Ishikawa (cell line): ENCODE measurements around the gene ENOX1.

Experiments used
- CEBPB ChIP-seq: IDR thresholded peaks from 2 replicates; pipeline ENCODE4 v1.6.1; 2012
- CREB1 ChIP-seq: IDR thresholded peaks from 2 replicates; pipeline ENCODE4 v1.6.1; 2012; ENCODE audit warnings: low read depth
- EGR1 ChIP-seq: IDR thresholded peaks from 2 replicates; pipeline ENCODE4 v1.6.1; 2012
- EP300 ChIP-seq: IDR thresholded peaks from 2 replicates; pipeline ENCODE4 v1.6.1; 2012; ENCODE audit warnings: borderline replicate concordance
- FOXM1 ChIP-seq: IDR thresholded peaks from 2 replicates; pipeline ENCODE4 v1.6.1; 2012; ENCODE audit warnings: low read depth, borderline replicate concordance
- MAX ChIP-seq: IDR thresholded peaks from 2 replicates; pipeline ENCODE4 v1.6.1; 2012
- NFIC ChIP-seq: IDR thresholded peaks from 2 replicates; pipeline ENCODE4 v1.6.1; 2012
- RAD21 ChIP-seq: IDR thresholded peaks from 2 replicates; pipeline ENCODE4 v1.6.1; 2012; ENCODE audit warnings: low read depth
- REST ChIP-seq: IDR thresholded peaks from 2 replicates; pipeline ENCODE4 v1.6.1; 2012; ENCODE audit warnings: low read depth, mild to moderate bottlenecking
- TAF1 ChIP-seq: IDR thresholded peaks from 2 replicates; pipeline ENCODE4 v1.6.1; 2012; ENCODE audit warnings: low read depth, mild to moderate bottlenecking
- TCF12 ChIP-seq: IDR thresholded peaks from 2 replicates; pipeline ENCODE4 v1.6.1; 2012; ENCODE audit warnings: low read depth
- TEAD4 ChIP-seq: IDR thresholded peaks from 2 replicates; pipeline ENCODE4 v1.6.1; 2012
- USF1 ChIP-seq: IDR thresholded peaks from 2 replicates; pipeline ENCODE4 v1.6.1; 2012
- YY1 ChIP-seq: IDR thresholded peaks from 2 replicates; pipeline ENCODE4 v1.6.1; 2012; ENCODE audit warnings: low read depth
- ZBTB7A ChIP-seq: IDR thresholded peaks from 2 replicates; pipeline ENCODE4 v1.6.1; 2012; ENCODE audit warnings: low read depth

ENOX1 gene

GRCh38 chr13:43298816-43299215 is 488.0 kb downstream of the ENOX1 start:
- TF ChIP-seq FOXM1 (no peak), CREB1 (no peak), RAD21 (no peak), TAF1 (no peak), YY1 (no peak), REST (no peak), EP300 (no peak)

GRCh38 chr13:43297967-43298678 is 488.6 kb downstream of the ENOX1 start:
- TF ChIP-seq MAX (no peak), CREB1 (no peak), TEAD4 (no peak), YY1 (no peak), RAD21 (no peak), TCF12 (no peak), ZBTB7A (no peak), EP300 (no peak)

GRCh38 chr13:43295825-43296564 is 490.8 kb downstream of the ENOX1 start:
- TF ChIP-seq CREB1 (no peak), REST (no peak)

- TF ChIP-seq USF1 = no peak
Observed at GRCh38 chr13:43295321-43295720, 491.5 kb downstream of the ENOX1 start.

GRCh38 chr13:43294412-43294811 is 492.4 kb downstream of the ENOX1 start:
- no peak for TF ChIP-seq FOXM1
- no peak for TF ChIP-seq CEBPB
- TF ChIP-seq TEAD4 = no peak
- TF ChIP-seq ZBTB7A = no peak
- TF ChIP-seq EP300 = no peak
- no peak for TF ChIP-seq YY1
- TF ChIP-seq TCF12 = no peak
- no peak for TF ChIP-seq TAF1
- no peak for TF ChIP-seq NFIC
- no peak for TF ChIP-seq REST
- no peak for TF ChIP-seq EGR1
- no peak for TF ChIP-seq CREB1
- no peak for TF ChIP-seq USF1
- TF ChIP-seq MAX = no peak
- no peak for TF ChIP-seq RAD21
